RPMI7951 (cell line): ENCODE results near the gene LMNA. TPM values are rescaled to one million over a fixed set of nuclear protein-coding genes. Genes with fewer than 3 reads are reported as not detected.
"Not testable (repeated sequence)": the region's sequence is repeated elsewhere in the genome, so short reads cannot be mapped to it uniquely, and the experiment has no call there.

Experiments used
- DNase-seq: peaks from one replicate; pipeline ENCODE4 v3.0.0-alpha.2; 2012; ENCODE audit warnings: low read depth
- total RNA-seq: library from RNA; depleted of rRNA; stranded (reverse); fragments of >200 nt; shearing (Covaris generic); gene quantifications from 2 replicates; pipeline ENCODE4 v1.2.3, GENCODE V29; 2014

Gene LMNA
- total RNA-seq, 1 experiment from 2014 or later: 919 TPM

DNA sequence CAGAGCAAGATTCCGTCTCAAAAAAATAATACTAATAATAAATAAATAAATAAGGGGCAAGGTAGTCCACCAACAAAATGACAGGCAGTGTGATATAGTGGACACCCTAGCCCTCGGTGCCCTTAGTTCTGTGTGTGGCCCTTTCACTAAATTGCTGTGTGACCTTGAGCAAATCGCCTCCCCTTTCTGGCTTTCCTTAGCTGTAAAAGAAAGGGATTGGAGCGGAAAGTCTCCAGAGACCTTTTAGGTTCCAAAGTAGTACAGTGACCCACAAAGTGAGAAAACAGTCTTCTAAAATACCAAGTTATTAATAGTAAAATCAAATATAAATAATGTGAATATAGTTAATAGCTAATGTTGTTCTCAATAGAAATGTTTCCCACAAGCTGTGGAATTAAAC is 7.6 kb downstream of the LMNA start:
- no peak for DNase-seq

DNA sequence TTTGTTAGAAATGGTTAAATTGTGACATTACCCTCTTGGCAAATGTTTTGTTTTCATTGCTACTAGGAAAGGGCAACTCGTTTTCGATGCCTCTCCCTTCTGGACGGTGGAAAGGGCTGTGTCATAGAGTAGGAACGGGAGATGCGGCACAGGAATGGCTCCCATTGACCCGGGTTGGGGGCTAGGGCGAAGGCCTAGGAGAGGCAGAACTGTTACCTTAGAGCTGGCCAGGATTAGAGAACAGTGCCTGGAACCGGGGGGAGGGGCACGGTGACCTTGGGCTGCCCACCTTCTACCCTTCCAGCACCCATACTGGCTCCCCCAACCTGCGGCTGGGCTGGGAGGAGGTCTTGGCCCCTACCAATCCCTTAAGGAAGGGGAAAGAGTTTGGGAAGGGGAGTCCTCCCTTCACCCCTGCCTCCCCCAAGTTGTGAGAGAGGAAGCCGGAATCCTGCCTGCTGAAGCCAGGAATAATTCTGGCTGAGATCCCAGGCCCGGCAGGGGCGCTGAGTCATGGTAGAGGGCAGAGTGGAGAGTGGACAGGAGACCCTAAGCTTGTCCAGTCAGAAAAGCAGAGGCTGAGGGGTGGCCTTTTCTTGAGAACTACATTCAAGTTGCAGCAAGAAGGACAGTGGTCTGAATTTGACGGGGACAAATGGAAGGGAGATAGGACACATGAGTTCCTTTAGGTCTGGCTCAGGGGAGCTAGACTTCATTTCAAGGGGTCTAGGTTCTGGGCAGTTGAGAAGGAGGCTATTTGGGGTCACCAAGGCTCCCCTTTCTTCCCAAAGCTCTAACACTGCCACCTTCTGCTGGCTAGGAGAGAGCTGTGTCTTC is 8.2 kb downstream of the LMNA start:
- peak; percentile 91 for DNase-seq

DNA sequence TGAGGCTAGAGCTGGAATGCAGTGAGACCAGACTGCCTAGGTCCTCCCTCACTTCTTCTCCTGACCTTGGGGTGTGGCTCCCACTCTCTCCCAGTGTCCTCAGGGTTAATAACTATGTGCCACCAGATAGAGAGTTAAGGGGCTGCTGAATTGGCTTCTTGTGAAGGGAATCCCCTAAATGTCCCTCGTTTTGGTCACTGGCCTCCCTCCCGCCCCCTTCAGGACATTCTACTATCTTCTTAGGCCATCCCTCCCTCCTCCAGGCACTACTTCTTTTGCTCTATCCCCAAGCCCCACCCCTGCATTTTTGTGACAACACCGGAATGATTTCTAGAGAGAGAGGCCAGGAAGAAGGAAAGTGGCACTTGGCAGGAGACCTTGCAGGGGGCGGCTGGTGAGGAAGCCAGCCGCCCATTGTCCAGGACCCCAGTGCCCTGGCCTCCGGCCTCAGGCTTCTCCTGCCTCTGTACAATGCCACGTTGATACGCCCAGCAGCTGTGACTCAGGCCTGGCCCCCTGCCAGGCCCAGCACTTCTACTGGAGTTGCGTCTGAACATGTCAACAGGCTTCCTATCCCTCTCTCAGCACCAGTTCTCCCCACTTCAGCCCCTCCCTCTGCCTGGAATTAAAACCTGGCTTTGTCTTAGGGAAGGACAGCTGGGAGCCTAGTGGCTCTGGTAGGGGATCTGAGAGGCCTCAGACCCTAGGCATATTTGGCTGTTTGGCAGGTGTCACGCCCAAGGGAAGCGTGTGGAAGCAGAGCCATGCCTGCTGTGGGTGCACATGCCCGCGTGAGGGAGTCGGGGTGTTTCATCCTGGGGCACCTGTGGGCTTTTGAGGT is 9.1 kb downstream of the LMNA start:
- peak; percentile 98 for DNase-seq

DNA sequence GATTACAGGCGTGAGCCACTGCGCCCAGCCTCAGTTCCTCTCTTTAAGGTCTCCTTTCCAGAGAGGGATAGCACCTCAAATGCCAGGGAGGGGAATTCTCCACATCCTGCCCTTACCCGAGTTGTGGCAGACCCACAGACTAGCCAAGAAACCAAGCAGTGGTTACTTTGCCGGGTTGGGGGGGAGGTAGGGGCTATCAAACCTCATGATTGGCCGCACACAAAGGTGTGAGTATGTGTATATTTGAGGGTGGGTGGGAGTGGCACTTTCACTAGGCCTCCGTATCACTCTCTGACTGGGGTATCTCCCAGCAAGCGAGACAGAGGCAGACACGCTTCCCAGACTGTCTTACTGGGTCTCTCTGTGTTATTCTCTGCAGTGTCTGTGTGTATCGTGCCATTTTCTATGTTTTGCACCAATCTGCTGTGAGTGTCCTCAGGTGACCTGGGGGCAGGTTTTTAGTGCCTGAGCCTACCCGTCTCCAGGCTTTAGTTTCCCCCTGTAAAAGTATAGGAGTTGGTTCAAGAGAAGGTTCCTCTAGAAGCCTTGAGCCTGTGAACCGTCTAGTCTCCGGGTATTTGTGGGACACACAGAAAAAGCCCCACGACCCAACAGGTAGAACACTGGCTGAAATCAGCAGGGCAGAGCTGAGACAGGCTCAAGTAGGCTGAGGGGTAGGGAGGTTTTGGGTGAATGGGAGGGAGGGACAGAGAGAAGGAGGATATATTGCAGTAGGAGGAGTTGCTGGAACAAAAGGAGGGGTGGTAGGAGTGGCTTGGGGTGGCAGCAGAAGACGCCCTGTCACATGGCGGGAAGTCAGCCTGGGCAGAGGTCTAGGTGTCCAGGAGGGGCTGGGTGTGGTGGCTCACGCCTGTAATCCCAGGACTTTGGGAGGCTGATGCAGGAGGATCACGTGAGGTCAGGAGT is 10.3 kb downstream of the LMNA start:
- peak; percentile 78 for DNase-seq

DNA sequence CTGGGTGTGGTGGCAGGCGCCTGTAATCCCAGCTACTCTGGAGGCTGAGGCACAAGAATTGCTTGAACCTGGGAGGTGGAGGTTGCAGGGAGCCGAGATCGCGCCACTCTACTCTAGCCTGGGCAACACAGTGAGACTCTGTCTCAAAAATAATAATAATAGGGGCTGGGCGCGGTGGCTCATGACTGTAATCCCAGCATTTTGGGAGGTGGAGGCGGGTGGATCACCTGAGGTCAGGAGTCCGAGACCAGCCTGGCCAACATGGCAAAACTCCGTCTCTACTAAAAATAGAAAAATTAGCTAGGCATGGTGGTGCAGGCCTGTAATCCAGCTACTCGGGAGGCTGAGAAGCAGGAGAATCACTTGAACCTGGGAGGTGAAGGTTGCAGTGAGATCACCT is 11.0 kb downstream of the LMNA start:
- DNase-seq: not testable (repeated sequence)

DNA sequence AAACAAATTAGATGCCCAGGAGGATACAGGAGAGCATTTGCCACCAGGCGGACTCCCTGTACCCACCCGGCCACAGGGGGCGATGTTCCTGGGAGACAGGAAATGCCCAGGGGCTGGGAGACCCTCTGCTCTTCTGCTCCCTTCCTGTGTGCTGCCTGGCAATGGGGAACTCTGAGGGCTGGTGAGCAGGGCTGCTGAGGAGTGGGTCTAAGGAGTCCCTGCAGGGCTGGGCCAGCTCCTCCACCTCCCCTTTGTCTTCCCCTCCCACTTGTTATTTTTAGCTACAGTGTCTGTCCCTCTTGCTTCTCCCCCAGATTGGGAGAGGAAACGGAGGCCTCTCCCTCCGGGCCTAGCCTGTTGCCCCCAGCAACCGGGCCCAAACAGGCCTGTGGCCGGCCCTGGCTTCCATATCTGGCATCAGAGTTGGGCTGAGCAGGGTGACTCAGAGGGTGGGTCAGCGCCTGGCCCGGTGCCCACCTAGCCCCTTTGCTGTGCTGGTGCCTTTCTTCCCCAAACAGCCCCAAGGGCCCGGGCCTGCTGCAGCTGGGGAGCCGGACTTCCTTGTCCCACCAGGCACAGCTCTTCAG is 11.6 kb downstream of the LMNA start:
- DNase-seq: peak; percentile 99

DNA sequence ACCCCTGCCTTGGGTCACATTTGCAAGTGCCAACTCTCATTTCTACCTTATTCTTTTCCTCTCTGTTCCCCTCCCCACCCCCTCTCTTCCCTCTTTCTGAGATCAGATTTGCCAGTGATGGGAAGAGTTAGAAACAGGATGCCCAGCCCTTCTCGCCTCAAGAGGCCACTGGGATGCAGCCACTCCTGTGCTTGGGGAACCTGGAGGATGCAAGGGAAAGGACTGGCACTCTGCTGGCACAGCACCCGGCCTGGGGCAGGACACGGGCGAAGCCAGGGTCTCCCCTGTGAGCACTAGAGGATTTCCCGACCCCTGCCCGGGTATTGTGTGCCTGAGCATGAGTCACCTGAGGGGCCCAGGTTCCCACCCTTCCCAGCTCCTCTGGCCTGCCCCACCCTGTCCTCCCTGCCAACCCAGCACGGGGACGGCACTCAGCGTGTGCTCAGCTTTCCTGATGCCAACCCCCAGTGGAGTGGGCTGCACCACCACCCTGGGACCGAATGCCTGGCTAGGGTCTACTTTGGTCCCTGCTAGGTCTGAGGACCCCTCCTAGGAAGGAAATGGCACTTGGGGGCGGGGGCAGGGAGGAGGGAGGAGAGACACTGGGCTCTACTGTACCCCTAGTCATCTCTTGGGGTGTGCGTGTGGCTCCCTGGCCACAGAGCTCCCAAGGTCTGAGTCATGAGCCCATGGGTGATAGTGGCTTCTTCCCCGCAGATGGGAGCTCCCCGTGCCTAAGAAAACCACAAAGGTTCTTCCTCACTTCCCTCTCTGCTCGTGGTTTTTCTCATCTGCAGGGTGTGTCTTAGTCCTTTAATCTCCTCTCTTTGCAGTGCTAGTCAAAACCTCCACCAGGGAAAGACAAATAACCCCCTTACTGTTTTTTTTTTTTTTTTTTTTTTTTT is 12.4 kb downstream of the LMNA start:
- DNase-seq: peak; percentile 99

DNA sequence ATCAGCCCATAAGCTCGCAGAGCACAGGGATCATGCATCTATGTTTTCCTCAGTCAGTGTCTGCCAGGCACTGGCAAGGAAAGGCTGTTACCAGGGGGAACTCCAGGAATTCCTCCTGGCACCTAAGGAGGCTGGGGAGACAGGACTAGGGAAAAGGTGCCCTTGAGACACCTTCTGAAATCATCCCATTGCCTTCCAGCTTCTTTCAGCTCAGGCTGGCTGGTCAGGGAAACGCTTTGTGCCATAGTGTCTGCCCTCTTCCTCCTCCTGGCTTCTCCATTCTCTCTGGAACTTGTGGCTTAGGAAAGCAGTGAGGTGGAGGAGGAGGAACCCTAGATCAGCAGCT is 13.8 kb downstream of the LMNA start:
- no peak for DNase-seq

DNA sequence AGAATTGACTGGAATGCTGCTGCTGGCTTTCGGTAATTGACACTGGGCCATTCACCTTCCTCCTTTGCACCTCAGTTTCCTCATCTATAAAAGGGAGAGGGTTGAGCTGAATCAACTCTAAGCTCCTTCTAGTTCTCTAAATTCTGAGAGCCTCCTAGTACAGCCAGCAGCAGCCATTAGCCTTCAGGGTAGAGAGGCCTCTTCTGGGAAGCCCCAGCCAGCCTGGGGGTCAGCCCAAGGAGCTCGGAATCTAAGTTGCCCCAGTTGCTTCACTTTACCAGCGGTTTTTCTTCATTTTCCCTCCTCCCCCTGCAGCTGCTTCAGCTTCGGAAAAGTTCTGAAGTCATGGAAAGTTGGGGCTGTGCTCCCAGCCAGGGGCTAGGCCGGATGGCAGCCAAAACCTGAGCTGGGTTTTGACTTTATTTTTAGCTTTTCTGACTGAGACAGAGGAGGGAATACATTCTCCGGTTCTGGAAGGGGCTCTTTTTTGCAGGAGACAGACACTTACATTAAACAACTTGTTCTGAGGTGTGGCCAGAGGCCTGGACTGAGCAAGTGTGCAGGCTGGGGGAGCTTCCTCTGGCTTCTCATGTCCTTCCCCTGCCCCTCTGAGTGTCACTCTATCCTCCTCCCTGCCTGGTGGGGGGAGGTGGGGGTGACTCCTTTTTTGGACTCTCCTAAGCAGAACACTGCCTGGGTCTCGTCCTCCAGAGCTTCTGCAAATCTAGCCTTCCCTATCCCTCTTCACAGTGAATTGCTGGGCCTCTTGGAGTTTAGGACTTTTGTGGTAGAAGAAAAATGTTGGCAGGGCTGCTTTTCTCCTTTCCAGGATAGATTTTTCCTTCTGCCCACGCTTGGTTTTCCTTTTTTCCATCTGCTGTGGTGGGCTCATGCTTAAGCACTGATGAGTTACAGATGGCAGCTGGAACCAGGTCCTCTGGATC is 14.4 kb downstream of the LMNA start:
- DNase-seq: peak; percentile 84

DNA sequence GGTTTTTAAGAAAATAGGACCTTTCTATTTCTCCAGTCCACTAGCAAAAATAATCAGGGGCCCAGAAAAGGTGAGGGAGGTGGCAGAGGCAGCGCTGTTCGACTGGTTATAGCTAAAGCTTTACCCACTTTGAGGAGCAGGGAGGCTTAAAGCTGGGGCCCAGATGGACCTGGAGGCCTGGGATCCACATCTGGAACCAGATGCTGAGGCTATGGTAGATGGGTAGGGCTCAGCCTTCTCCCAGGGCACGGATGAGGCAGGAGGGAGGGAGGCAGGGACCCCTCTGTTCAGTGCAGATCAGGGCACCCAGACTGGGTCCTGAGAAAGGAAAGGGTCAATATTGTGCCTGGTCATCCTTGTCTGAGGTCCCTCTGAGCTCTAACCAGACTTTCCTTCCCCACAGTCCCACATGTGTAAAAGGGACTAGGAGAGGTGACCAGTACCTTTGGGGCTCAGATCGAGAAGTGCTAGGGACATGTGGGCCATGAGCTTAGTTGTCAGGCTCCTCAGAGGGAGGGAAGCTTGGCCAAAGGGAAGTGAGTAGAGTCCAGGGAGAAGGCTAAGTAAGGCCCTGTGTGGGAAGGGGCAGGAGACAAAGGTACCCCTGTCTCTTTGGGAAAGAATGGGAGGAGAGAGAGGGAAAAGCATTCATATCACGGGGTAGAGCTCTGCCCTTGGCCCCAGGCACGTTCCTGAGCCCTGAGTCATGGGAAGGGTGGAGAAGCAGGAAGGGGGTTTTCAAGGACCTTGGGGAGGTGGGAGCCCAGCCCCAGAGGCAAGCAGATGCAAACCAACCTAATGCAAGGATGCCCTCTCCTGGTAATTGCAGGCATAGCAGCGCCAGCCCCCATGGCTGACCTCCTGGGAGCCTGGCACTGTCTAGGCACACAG is 15.4 kb downstream of the LMNA start:
- DNase-seq: peak; percentile 97

DNA sequence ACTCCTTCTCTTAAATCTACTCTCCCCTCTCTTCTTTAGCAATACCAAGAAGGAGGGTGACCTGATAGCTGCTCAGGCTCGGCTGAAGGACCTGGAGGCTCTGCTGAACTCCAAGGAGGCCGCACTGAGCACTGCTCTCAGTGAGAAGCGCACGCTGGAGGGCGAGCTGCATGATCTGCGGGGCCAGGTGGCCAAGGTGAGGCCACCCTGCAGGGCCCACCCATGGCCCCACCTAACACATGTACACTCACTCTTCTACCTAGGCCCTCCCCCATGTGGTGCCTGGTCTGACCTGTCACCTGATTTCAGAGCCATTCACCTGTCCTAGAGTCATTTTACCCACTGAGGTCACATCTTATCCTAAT is 16.0 kb downstream of the LMNA start:
- DNase-seq: no peak

DNA sequence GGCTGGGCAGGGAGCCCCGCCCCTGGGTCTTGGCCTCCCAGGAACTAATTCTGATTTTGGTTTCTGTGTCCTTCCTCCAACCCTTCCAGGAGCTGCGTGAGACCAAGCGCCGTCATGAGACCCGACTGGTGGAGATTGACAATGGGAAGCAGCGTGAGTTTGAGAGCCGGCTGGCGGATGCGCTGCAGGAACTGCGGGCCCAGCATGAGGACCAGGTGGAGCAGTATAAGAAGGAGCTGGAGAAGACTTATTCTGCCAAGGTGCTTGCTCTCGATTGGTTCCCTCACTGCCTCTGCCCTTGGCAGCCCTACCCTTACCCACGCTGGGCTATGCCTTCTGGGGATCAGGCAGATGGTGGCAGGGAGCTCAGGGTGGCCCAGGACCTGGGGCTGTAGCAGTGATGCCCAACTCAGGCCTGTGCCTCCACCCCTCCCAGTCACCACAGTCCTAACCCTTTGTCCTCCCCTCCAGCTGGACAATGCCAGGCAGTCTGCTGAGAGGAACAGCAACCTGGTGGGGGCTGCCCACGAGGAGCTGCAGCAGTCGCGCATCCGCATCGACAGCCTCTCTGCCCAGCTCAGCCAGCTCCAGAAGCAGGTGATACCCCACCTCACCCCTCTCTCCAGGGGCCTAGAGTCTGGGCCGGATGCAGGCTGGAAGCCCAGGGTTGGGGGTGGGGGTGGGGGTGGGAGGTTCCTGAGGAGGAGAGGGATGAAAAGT is 20.4 kb downstream of the LMNA start:
- no peak for DNase-seq

DNA sequence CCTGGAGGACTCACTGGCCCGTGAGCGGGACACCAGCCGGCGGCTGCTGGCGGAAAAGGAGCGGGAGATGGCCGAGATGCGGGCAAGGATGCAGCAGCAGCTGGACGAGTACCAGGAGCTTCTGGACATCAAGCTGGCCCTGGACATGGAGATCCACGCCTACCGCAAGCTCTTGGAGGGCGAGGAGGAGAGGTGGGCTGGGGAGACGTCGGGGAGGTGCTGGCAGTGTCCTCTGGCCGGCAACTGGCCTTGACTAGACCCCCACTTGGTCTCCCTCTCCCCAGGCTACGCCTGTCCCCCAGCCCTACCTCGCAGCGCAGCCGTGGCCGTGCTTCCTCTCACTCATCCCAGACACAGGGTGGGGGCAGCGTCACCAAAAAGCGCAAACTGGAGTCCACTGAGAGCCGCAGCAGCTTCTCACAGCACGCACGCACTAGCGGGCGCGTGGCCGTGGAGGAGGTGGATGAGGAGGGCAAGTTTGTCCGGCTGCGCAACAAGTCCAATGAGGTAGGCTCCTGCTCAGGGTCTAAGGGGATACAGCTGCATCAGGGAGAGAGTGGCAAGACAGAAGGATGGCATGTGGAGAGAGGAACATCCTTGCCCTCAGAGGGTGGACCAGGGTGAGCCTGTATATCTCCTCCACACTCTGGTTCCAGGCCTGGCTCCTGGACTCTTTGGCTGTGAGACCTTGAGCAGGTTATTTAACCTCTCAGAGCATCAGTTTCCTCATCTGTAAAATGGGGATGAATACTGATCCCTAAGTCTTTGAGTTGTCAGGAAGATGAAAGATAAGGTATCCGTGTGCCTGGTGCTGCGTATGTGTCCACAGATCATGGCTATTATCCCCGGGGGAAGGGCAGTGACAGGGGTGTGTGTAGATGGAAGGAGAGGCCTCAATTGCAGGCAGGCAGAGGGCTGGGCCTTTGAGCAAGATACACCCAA is 21.7 kb downstream of the LMNA start:
- DNase-seq: no peak

DNA sequence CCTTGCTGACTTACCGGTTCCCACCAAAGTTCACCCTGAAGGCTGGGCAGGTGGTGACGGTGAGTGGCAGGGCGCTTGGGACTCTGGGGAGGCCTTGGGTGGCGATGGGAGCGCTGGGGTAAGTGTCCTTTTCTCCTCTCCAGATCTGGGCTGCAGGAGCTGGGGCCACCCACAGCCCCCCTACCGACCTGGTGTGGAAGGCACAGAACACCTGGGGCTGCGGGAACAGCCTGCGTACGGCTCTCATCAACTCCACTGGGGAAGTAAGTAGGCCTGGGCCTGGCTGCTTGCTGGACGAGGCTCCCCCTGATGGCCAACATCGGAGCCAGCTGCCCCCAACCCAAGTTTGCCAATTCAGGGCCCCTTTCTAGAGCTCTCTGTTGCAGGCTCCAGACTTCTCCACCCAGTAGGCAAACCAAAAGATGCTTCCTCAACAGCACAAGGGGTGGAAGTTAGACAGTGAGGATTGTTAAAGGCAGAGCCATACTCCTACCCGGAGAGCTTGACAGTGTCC is 22.5 kb downstream of the LMNA start:
- DNase-seq: no peak

DNA sequence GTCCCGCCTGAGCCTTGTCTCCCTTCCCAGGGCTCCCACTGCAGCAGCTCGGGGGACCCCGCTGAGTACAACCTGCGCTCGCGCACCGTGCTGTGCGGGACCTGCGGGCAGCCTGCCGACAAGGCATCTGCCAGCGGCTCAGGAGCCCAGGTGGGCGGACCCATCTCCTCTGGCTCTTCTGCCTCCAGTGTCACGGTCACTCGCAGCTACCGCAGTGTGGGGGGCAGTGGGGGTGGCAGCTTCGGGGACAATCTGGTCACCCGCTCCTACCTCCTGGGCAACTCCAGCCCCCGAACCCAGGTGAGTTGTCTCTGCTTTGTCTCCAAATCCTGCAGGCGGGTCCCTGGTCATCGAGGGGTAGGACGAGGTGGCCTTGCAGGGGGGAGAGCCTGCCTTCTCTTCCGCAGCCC is 24.0 kb downstream of the LMNA start:
- no peak for DNase-seq
